IMR-90 (cell line): Measurements from ENCODE around the gene HSPA12A. TPM values are rescaled to one million over a fixed set of nuclear protein-coding genes. Genes with fewer than 3 reads are reported as not detected.

ENCODE experiments used
- ATAC-seq: fragments of 200-7000 bp; cut with Tn5 transposase; 2 replicates; pipeline ENCODE4 v1.9.1; 2020; ENCODE audit warnings: low read depth, mild to moderate bottlenecking, moderate library complexity
- BruUV-seq: library from RNA; stranded (reverse); fragments of 400-500 nt; replicated peaks from 2 replicates; lab custom pipeline; 2021; lab: Mats Ljungman, UMichigan
- CTCF ChIA-PET: fragments of 300-600 bp; formaldehyde crosslinking; extraction: SDS; loops from one replicate; lab custom pipeline; 2021; ENCODE audit warnings: antibody characterized with exemption; lab: Yijun Ruan, JAX
- POLR2A ChIA-PET: fragments of 300-600 bp; sonication (Branson Sonifier 250); formaldehyde crosslinking; loops from one replicate; lab custom pipeline; 2022; ENCODE audit warnings: antibody characterized with exemption; ENCODE audit not compliant: unreplicated experiment; lab: Charles Lee
- DNase-seq: peaks from one replicate; pipeline ENCODE4 v3.0.0; 2013
- H2AFZ ChIP-seq: replicated peaks from 2 replicates; pipeline ENCODE3; 2013; ENCODE audit warnings: low read length, mild to moderate bottlenecking; ENCODE audit not compliant: poor library complexity
- H2AK5ac ChIP-seq: 2 replicates; pipeline ENCODE4 v1.6.1; 2013; ENCODE audit warnings: low read depth, low read length, inconsistent platforms
- H2AK9ac ChIP-seq: replicated peaks from 2 replicates; pipeline ENCODE3; 2013; ENCODE audit warnings: mild to moderate bottlenecking, low read depth, low read length, moderate library complexity; ENCODE audit not compliant: poor library complexity
- H2BK120ac ChIP-seq: 2 replicates; pipeline ENCODE4 v1.6.1; 2013; ENCODE audit warnings: low read depth, low read length, inconsistent platforms
- H2BK15ac ChIP-seq: 3 replicates; pipeline ENCODE4 v1.6.1; 2013; ENCODE audit warnings: low read depth, low read length, inconsistent platforms
- H2BK20ac ChIP-seq: 2 replicates; pipeline ENCODE4 v1.6.1; 2013; ENCODE audit warnings: low read depth, mild to moderate bottlenecking, inconsistent platforms, low read length, moderate library complexity
- H2BK5ac ChIP-seq: 2 replicates; pipeline ENCODE4 v1.6.1; 2013; ENCODE audit warnings: mild to moderate bottlenecking, low read depth, low read length, inconsistent platforms; ENCODE audit not compliant: poor library complexity, severe bottlenecking
- H3K14ac ChIP-seq: replicated peaks from 2 replicates; pipeline ENCODE4 v1.6.1; 2013; ENCODE audit warnings: low read depth, low read length, inconsistent platforms
- H3K18ac ChIP-seq: 2 replicates; pipeline ENCODE4 v1.6.1; 2013; ENCODE audit warnings: low read depth, low read length, control low read depth
- H3K23ac ChIP-seq: 2 replicates; pipeline ENCODE4 v1.6.1; 2013; ENCODE audit warnings: low read depth, low read length, inconsistent platforms
- H3K27ac ChIP-seq: 2 replicates; pipeline ENCODE4 v1.5.1; 2013; ENCODE audit warnings: mild to moderate bottlenecking, control low read depth, low read length; ENCODE audit not compliant: insufficient read depth
- H3K27me3 ChIP-seq: 2 replicates; pipeline ENCODE4 v1.6.1; 2013; ENCODE audit warnings: low read length; ENCODE audit not compliant: control insufficient read depth, insufficient read depth
- H3K36me3 ChIP-seq: 2 replicates; pipeline ENCODE4 v1.6.1; 2013; ENCODE audit warnings: low read length, mixed read lengths; ENCODE audit not compliant: control insufficient read depth, insufficient read depth
- H3K4ac ChIP-seq: 2 replicates; pipeline ENCODE4 v1.6.1; 2013; ENCODE audit warnings: low read depth, low read length, inconsistent platforms
- H3K4me1 ChIP-seq: 2 replicates; pipeline ENCODE4 v1.6.1; 2013; ENCODE audit warnings: low read length, mixed read lengths; ENCODE audit not compliant: control insufficient read depth, insufficient read depth
- H3K4me2 ChIP-seq: 2 replicates; pipeline ENCODE4 v1.6.1; 2013; ENCODE audit warnings: low read depth, mild to moderate bottlenecking, control low read depth, low read length, moderate library complexity
- H3K4me3 ChIP-seq: 2 replicates; pipeline ENCODE4 v1.5.1; 2013; ENCODE audit warnings: low read depth, mild to moderate bottlenecking, control low read depth, low read length, moderate library complexity; ENCODE audit not compliant: insufficient read depth
- H3K56ac ChIP-seq: 2 replicates; pipeline ENCODE4 v1.6.1; 2013; ENCODE audit warnings: low read length, inconsistent platforms; ENCODE audit not compliant: insufficient read depth; ENCODE audit errors: extremely low read depth
- H3K79me1 ChIP-seq, 2 experiments: 2 replicates each; pipeline ENCODE4 v1.6.1; 2013; ENCODE audit warnings: low read length in 2 of 2, inconsistent platforms in 1 of 2, low read depth in 1 of 2
- H3K9ac ChIP-seq: 2 replicates; pipeline ENCODE4 v1.6.1; 2013; ENCODE audit warnings: low read depth, low read length, control low read depth
- H3K9me1 ChIP-seq: 2 replicates; pipeline ENCODE4 v1.6.1; 2013; ENCODE audit warnings: low read length, inconsistent platforms; ENCODE audit not compliant: insufficient read depth
- H3K9me3 ChIP-seq: 2 replicates; pipeline ENCODE4 v1.6.1; 2013; ENCODE audit warnings: low read length; ENCODE audit not compliant: control insufficient read depth, insufficient read depth
- H4K20me1 ChIP-seq: 2 replicates; pipeline ENCODE4 v1.6.1; 2013; ENCODE audit warnings: low read length, inconsistent platforms; ENCODE audit not compliant: insufficient read depth
- H4K5ac ChIP-seq: 2 replicates; pipeline ENCODE4 v1.6.1; 2013; ENCODE audit warnings: mild to moderate bottlenecking, low read depth, low read length, control low read depth
- H4K8ac ChIP-seq, 2 experiments: 2 replicates each; pipeline ENCODE4 v1.6.1; 2013; ENCODE audit warnings: low read depth in 2 of 2, low read length in 2 of 2, control low read depth in 1 of 2, inconsistent platforms in 1 of 2
- H4K91ac ChIP-seq: 2 replicates; pipeline ENCODE4 v1.6.1; 2013; ENCODE audit warnings: low read depth, low read length, inconsistent platforms; ENCODE audit not compliant: insufficient read depth
- BHLHE40 ChIP-seq: fragments of 150-350 bp; IDR thresholded peaks from 2 replicates; pipeline ENCODE4 v1.6.1; 2016; ENCODE audit warnings: mild to moderate bottlenecking, low read depth, low read length
- CEBPB ChIP-seq: IDR thresholded peaks from 2 replicates; pipeline ENCODE4 v1.6.1; 2012; ENCODE audit warnings: low read depth, low read length, improper control_type of control experiment
- CHD1 ChIP-seq: IDR thresholded peaks from 2 replicates; pipeline ENCODE4 v1.6.1; 2012; ENCODE audit warnings: low read depth, low read length, improper control_type of control experiment
- FOS ChIP-seq: fragments of 150-350 bp; IDR thresholded peaks from 2 replicates; pipeline ENCODE4 v1.6.1; 2016; ENCODE audit warnings: low read depth, low read length
- MAFK ChIP-seq: IDR thresholded peaks from 2 replicates; pipeline ENCODE4 v1.6.1; 2012; ENCODE audit warnings: low read depth, low read length, improper control_type of control experiment
- MAZ ChIP-seq: IDR thresholded peaks from 2 replicates; pipeline ENCODE4 v1.6.1; 2012; ENCODE audit warnings: low read depth, mild to moderate bottlenecking, low read length, improper control_type of control experiment, moderate library complexity, borderline replicate concordance
- MXI1 ChIP-seq: IDR thresholded peaks from 2 replicates; pipeline ENCODE4 v1.6.1; 2012; ENCODE audit warnings: low read depth, mild to moderate bottlenecking, low read length, moderate library complexity, borderline replicate concordance
- NFE2L2 ChIP-seq: fragments of 150-350 bp; IDR thresholded peaks from 2 replicates; pipeline ENCODE4 v1.6.1; 2016; ENCODE audit warnings: low read depth, mild to moderate bottlenecking, low read length
- POLR2A ChIP-seq: IDR thresholded peaks from 2 replicates; pipeline ENCODE4 v1.6.1; 2012; ENCODE audit warnings: mild to moderate bottlenecking, low read depth, low read length
- RAD21 ChIP-seq: IDR thresholded peaks from 2 replicates; pipeline ENCODE4 v1.6.1; 2012; ENCODE audit warnings: low read length, improper control_type of control experiment
- RCOR1 ChIP-seq: IDR thresholded peaks from 2 replicates; pipeline ENCODE4 v1.6.1; 2012; ENCODE audit warnings: mild to moderate bottlenecking, low read length, improper control_type of control experiment; ENCODE audit not compliant: insufficient replicate concordance
- RFX5 ChIP-seq: IDR thresholded peaks from 2 replicates; pipeline ENCODE4 v1.8.0; 2012; ENCODE audit warnings: low read depth, mild to moderate bottlenecking, low read length, moderate library complexity
- SMC3 ChIP-seq: fragments of 150-350 bp; IDR thresholded peaks from 2 replicates; pipeline ENCODE4 v1.6.1; 2016; ENCODE audit warnings: low read depth, mild to moderate bottlenecking, antibody characterized with exemption, low read length, moderate library complexity
- WGBS, 2 experiments: methylation state at CpG; one replicate each; pipeline versions ENCODE4 v1.1.5 to v1.1.7; 2013; ENCODE audit warnings: missing lambda C conversion rate in 2 of 2; ENCODE audit not compliant: insufficient read length in 1 of 2; ENCODE audit errors: extremely low coverage in 2 of 2; 5-methylcytosine and 5-hydroxymethylcytosine counted together
- dilution Hi-C: fragments of 300-500 bp; cut with HindIII; formaldehyde crosslinking; loops from one replicate; pipeline ENCODE4 v1.14.3; 2018; ENCODE audit warnings: low sequenced_read_pairs; ENCODE audit not compliant: unreplicated experiment
- in situ Hi-C: fragments of 300-500 bp; cut with MboI; formaldehyde crosslinking; loops from 3 replicates; pipeline ENCODE4 v1.14.3; 2019; ENCODE audit warnings: low sequenced_read_pairs, inconsistent platforms, mixed read lengths
- intact Hi-C: fragments of 100-400 bp; cut with micrococcal nuclease; formaldehyde crosslinking; loops from 2 replicates; pipeline ENCODE4 v1.10.0; 2022
- polyA plus RNA-seq, 3 experiments: library from polyadenylated mRNA; depleted of rRNA; stranded (reverse); fragments of >200 nt; gene quantifications; 2 replicates each; pipeline ENCODE4 v1.2.3, GENCODE V29; 2012; ENCODE audit warnings: low replicate concordance in 1 of 3
- total RNA-seq: library from RNA; depleted of rRNA; stranded (reverse); fragments of >200 nt; gene quantifications from 2 replicates; pipeline ENCODE4 v1.2.3, GENCODE V29; 2012
- TF ChIP-seq, protein P1 (sequence below): fragments of 150-350 bp; IDR thresholded peaks from 2 replicates; pipeline ENCODE4 v1.6.1; 2017; ENCODE audit warnings: mild to moderate bottlenecking, antibody characterized with exemption, low read length, low read depth
- TF ChIP-seq, protein P2 (sequence below): conservative IDR thresholded peaks from 2 replicates; pipeline ENCODE4 v1.5.1; 2012; ENCODE audit warnings: mild to moderate bottlenecking, low read depth, low read length, improper control_type of control experiment
- TF ChIP-seq, protein P3 (sequence below): fragments of 150-350 bp; IDR thresholded peaks from 2 replicates; pipeline ENCODE4 v1.6.1; 2016; ENCODE audit warnings: low read depth, mild to moderate bottlenecking, low read length, moderate library complexity, borderline replicate concordance

The HSPA12A gene
- total and polyA plus RNA-seq, 2 of the 4 experiments (the other 2 are of a cell fraction): 16.1 to 16.7 TPM

DNA sequence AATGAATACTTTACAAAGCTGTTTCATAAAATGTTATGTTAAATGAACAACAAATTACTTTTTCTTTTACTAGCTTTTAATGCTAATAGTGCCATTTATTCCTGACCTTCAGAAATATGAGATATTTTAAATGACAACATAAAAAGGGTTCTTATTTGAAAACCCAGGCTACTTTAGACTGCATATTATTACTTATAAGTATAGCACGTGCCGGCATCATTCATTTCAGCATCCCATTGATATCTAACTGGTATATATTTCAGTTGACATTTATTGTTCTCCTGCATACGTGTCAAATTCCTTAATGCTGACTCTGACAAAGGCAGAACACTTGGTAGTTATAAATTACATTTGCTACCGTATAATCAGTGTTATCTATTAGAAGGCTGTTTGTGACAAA lies 86.3 kb downstream of the HSPA12A start:
- H3K9me1 ChIP-seq: no peaks in the 10 kb centered on the region
- H4K91ac ChIP-seq: no peak overlapping the region
- H3K27me3 ChIP-seq: peaks cover 2% of the 10 kb centered on the region; the same call in 1 of the 2 replicates
- no peak overlapping the region for H2BK20ac ChIP-seq
- in situ Hi-C loops (no loop called here), dilution Hi-C loops (no loop called here), intact Hi-C loops (no loop called here)
- H4K5ac ChIP-seq: no peak overlapping the region
- no peaks in the 10 kb centered on the region for H3K79me1 ChIP-seq
- H2AK9ac ChIP-seq: no peak overlapping the region
- no TSS peak for BruUV-seq
- no peak for ATAC-seq
- no peak overlapping the region for H2BK15ac ChIP-seq
- no peak overlapping the region for H2BK5ac ChIP-seq
- H3K4me2 ChIP-seq: no peak overlapping the region
- no peak overlapping the region for H3K14ac ChIP-seq
- H2AFZ ChIP-seq: no peak overlapping the region
- H3K56ac ChIP-seq: no peak overlapping the region
- ChIA-PET POLR2A (interaction anchor here (0.5 kb wide), 1 partner anchor 1615 kb away, joined by 8 read pairs; no protein-coding TSS in a partner anchor), CTCF (interaction anchor here (0.6 kb wide), 2 partner anchors 72 to 108 kb away, joined by 3 to 5 read pairs; no protein-coding TSS in a partner anchor)
- no peak overlapping the region for H3K27ac ChIP-seq
- no peak overlapping the region for H4K8ac ChIP-seq
- no peaks in the 10 kb centered on the region for H3K36me3 ChIP-seq
- no peak overlapping the region for H2BK120ac ChIP-seq
- no peak overlapping the region for H2AK5ac ChIP-seq
- TF ChIP-seq NFE2L2 (no peak), BHLHE40 (no peak), POLR2A (no peak), RFX5 (no peak), CEBPB (no peak), RAD21 (no peak), CHD1 (no peak), RCOR1 (no peak), SMC3 (no peak), MAFK (no peak), MAZ (no peak), FOS (no peak), MXI1 (no peak)
- TF ChIP-seq, protein P1, sequence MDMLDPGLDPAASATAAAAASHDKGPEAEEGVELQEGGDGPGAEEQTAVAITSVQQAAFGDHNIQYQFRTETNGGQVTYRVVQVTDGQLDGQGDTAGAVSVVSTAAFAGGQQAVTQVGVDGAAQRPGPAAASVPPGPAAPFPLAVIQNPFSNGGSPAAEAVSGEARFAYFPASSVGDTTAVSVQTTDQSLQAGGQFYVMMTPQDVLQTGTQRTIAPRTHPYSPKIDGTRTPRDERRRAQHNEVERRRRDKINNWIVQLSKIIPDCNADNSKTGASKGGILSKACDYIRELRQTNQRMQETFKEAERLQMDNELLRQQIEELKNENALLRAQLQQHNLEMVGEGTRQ: no peak
- TF ChIP-seq, protein P2, sequence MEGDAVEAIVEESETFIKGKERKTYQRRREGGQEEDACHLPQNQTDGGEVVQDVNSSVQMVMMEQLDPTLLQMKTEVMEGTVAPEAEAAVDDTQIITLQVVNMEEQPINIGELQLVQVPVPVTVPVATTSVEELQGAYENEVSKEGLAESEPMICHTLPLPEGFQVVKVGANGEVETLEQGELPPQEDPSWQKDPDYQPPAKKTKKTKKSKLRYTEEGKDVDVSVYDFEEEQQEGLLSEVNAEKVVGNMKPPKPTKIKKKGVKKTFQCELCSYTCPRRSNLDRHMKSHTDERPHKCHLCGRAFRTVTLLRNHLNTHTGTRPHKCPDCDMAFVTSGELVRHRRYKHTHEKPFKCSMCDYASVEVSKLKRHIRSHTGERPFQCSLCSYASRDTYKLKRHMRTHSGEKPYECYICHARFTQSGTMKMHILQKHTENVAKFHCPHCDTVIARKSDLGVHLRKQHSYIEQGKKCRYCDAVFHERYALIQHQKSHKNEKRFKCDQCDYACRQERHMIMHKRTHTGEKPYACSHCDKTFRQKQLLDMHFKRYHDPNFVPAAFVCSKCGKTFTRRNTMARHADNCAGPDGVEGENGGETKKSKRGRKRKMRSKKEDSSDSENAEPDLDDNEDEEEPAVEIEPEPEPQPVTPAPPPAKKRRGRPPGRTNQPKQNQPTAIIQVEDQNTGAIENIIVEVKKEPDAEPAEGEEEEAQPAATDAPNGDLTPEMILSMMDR: no peak
- TF ChIP-seq, protein P3, sequence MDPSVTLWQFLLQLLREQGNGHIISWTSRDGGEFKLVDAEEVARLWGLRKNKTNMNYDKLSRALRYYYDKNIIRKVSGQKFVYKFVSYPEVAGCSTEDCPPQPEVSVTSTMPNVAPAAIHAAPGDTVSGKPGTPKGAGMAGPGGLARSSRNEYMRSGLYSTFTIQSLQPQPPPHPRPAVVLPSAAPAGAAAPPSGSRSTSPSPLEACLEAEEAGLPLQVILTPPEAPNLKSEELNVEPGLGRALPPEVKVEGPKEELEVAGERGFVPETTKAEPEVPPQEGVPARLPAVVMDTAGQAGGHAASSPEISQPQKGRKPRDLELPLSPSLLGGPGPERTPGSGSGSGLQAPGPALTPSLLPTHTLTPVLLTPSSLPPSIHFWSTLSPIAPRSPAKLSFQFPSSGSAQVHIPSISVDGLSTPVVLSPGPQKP: no peak
- no peaks in the 10 kb centered on the region for H4K20me1 ChIP-seq
- H3K9ac ChIP-seq: no peak overlapping the region
- WGBS, 2 experiments: no CpG with 5 or more reads among the region's 4 CpGs
- H3K23ac ChIP-seq: no peak overlapping the region
- no peak overlapping the region for H3K4me3 ChIP-seq
- H3K4me1 ChIP-seq: no peaks in the 10 kb centered on the region
- H3K18ac ChIP-seq: no peak overlapping the region
- H3K4ac ChIP-seq: no peak overlapping the region
- DNase-seq: no peak
- no peaks in the 10 kb centered on the region for H3K9me3 ChIP-seq
